ENCODE results near the gene MSMB. TPM values are rescaled to one million over a fixed set of nuclear protein-coding genes. Genes with fewer than 3 reads are reported as not detected.

MSMB gene
- total and polyA plus RNA-seq, 2 of the 8 experiments (the other 6 are each of a cell fraction or from before 2014, with no cell fraction given), result not detected

DNA sequence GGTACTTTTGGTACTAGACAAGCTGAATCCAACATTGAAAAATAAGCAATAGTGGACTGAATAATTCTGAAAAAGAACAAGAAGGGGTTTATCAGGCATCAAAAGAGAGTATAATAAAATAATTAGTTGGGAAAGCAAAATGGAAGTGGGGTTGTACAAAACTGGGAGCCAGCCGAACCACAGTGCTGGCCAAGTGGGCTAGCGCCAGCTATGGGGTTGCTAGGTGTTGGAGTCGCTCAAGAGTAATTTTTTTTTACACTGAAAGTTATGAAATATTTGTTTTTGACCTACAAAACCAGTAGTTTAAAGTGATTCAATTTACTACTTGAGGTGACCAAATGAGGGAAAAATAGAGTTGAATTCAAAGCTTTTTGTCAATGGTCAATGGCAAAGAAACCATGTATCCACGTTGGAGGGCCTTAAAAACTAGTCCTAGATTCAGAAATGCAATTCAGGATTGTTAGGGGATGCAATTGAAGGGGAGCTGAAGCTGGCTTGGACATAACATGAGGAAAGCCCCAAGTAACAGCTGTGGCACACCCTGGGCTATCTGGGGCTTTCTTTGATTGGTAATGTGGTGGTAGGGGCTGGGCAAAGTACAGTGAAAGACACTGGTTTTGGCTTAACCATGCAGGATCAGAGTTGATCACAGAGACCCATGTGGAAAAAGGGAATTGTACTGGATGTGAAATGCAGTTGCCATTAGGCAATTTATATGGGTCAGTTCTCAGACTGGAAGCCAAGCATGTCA, 28.3 kb upstream of the MSMB start:
- no peak overlapping the region for H3K27ac ChIP-seq (ENCODE audit: low read depth, low read length)
- no peak overlapping the region for H2AFZ ChIP-seq (ENCODE audit: low read length)
- no peak overlapping the region for H3K4ac ChIP-seq (replicated peaks; ENCODE audit: insufficient read length, low read depth, low read length)
- WGBS, 2 experiments (ENCODE audit: extremely low coverage in 1 of 2, insufficient coverage in 1 of 2, insufficient read length in 1 of 2, insufficient replicate concordance in 2 of 2, low coverage in 1 of 2, low lambda C conversion rate in 2 of 2, missing lambda C conversion rate in 1 of 2), result 66% methylated on average over 4 of the region's 4 CpGs; no CpG with 5 or more reads in 1 of the 2 experiments
- no peak overlapping the region for H4K91ac ChIP-seq (replicated peaks; ENCODE audit: insufficient read length, low read length)
- POLR2A ChIA-PET (ENCODE audit: partially characterized antibody), result no interaction called here
- H3K9ac ChIP-seq (replicated peaks in 1 of 4; ENCODE audit: extremely low read depth in 1 of 4, low read depth in 3 of 4, low read length in 3 of 4), result no peak overlapping the region
- no peaks in the 10 kb centered on the region for H3K79me1 ChIP-seq (ENCODE audit: low read depth, low read length)
- H3K18ac ChIP-seq (ENCODE audit: extremely low read depth, low read length), result no peak overlapping the region
- CTCF ChIA-PET (ENCODE audit: partially characterized antibody), result no interaction called here
- no peak overlapping the region for H2BK15ac ChIP-seq (ENCODE audit: low read length)
- H4K20me1 ChIP-seq (replicated peaks in 1 of 2; ENCODE audit: control insufficient read depth in 1 of 2, insufficient read depth in 2 of 2, low read length in 2 of 2), result no peaks in the 10 kb centered on the region
- no peak overlapping the region for H2AK5ac ChIP-seq (ENCODE audit: low read depth, low read length)
- peaks cover 0 to 3% (median 0%) of the 10 kb centered on the region in 4 experiments; a peak in 1 of 7 replicates for H3K4me1 ChIP-seq (replicated peaks in 1 of 4; ENCODE audit: control insufficient read depth in 3 of 4, insufficient read depth in 4 of 4, low read length in 3 of 4)
- no peaks in the 10 kb centered on the region for H3K79me2 ChIP-seq (ENCODE audit: control insufficient read depth in 1 of 2, insufficient read depth in 2 of 2, low read length in 2 of 2)
- no peak overlapping the region for H3K4me3 ChIP-seq (ENCODE audit: extremely low read depth in 1 of 4, insufficient read depth in 2 of 4, low read depth in 3 of 4, low read length in 4 of 4)
- H4K8ac ChIP-seq (ENCODE audit: extremely low read depth, insufficient read depth, low read length), result no peak overlapping the region; the same call in 1 of the 2 replicates
- no peak overlapping the region for H3K14ac ChIP-seq (ENCODE audit: insufficient read length)
- no peak overlapping the region for H2BK5ac ChIP-seq (ENCODE audit: low read depth, low read length)
- H3K56ac ChIP-seq (replicated peaks; ENCODE audit: insufficient read length, low read depth, low read length), result no peak overlapping the region
- H3K23ac ChIP-seq (ENCODE audit: insufficient read length), result no peak overlapping the region
- H3K36me3 ChIP-seq (ENCODE audit: control insufficient read depth in 2 of 4, insufficient read depth in 4 of 4, low read length in 3 of 4), result no peaks in the 10 kb centered on the region
- H2BK12ac ChIP-seq (ENCODE audit: low read depth, low read length), result no peak overlapping the region
- no peak for DNase-seq (ENCODE audit: low read depth in 1 of 2, low spot score in 2 of 2)
- H3K27me3 ChIP-seq (replicated peaks in 1 of 4; ENCODE audit: control insufficient read depth in 3 of 4, extremely low read depth in 1 of 4, insufficient read depth in 3 of 4, low read length in 3 of 4), result no peaks in the 10 kb centered on the region
- FAIRE-seq, result no peak
- H4K5ac ChIP-seq (ENCODE audit: insufficient read length, low read depth, low read length), result no peak overlapping the region
- no peaks in the 10 kb centered on the region for H3K9me3 ChIP-seq (ENCODE audit: insufficient read depth in 2 of 2, low read depth in 1 of 2, low read length in 1 of 2)
- H3K23me2 ChIP-seq (ENCODE audit: low read depth, low read length), result no peaks in the 10 kb centered on the region
- no peak overlapping the region for H2BK20ac ChIP-seq (ENCODE audit: low read length)
- no peak overlapping the region for H2BK120ac ChIP-seq (replicated peaks; ENCODE audit: low read depth, low read length)
- H3K4me2 ChIP-seq (ENCODE audit: insufficient read depth in 1 of 2, low read depth in 2 of 2, low read length in 2 of 2), result no peak overlapping the region
- TF ChIP-seq EP300 (IDR thresholded peaks at IDR 0.05; ENCODE audit: borderline replicate concordance in 1 of 2, low read depth in 2 of 2, low read length in 2 of 2) (no peak), CHD2 (IDR thresholded peaks at IDR 0.05; ENCODE audit: low read length) (no peak), JUND (IDR thresholded peaks at IDR 0.05; ENCODE audit: low read length) (no peak), CBX8 (IDR thresholded peaks at IDR 0.05; ENCODE audit: borderline replicate concordance, low read depth, low read length) (no peak), POU5F1 (IDR thresholded peaks at IDR 0.05; ENCODE audit: low read depth, low read length) (no peak), SP2 (IDR thresholded peaks at IDR 0.05; ENCODE audit: low read length) (no peak), ZNF274 (IDR thresholded peaks at IDR 0.05; ENCODE audit: borderline replicate concordance, extremely low read depth, low read length) (no peak), CBX5 (IDR thresholded peaks at IDR 0.05; ENCODE audit: low read depth, low read length) (no peak), BACH1 (IDR thresholded peaks at IDR 0.05; ENCODE audit: low read length) (no peak), POLR2A (IDR thresholded peaks at IDR 0.05; ENCODE audit: control extremely low read depth in 1 of 2, low read depth in 2 of 2, low read length in 2 of 2) (no peak), GTF2F1 (IDR thresholded peaks at IDR 0.05; ENCODE audit: borderline replicate concordance, low read depth, low read length) (no peak), SAP30 (IDR thresholded peaks at IDR 0.05; ENCODE audit: insufficient read depth, insufficient replicate concordance, low read length) (no peak)
- TF ChIP-seq, protein P1, sequence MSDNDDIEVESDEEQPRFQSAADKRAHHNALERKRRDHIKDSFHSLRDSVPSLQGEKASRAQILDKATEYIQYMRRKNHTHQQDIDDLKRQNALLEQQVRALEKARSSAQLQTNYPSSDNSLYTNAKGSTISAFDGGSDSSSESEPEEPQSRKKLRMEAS (IDR thresholded peaks at IDR 0.05), result no peak

Measured in H1 (cell line).